Ecto neural progenitor cell (in vitro differentiated cells): ENCODE results near the gene INKA2.
A peak's percentile ranks its signal among the peaks of the same experiment; 100 is the strongest.
"Not testable (repeated sequence)": the region's sequence is repeated elsewhere in the genome, so short reads cannot be mapped to it uniquely, and the experiment has no call there.

Source experiments
- DNase-seq: peaks from one replicate; pipeline ENCODE4 v3.0.0-alpha.2; 2018; ENCODE audit warnings: low spot score

Gene INKA2

DNA sequence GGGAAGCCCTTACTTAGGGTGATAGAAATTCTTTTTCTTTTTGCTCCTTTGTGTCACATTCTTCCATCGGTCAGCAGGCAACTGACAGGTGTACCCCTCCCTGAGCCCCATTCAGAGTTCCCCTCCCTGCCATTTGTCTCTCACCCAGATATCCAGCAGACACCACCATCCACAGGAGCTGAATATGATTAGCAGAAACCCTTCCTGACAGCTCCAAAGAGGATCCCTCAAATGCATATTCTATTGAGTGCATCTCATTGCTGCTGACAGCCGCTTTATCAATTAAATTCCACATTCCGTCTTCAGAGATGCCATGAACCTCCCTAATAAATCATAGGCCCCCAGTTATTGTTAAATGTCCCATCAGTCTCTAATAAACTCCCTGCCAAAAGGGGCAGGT, 10.4 kb upstream of the INKA2 start:
- DNase-seq, result no peak

DNA sequence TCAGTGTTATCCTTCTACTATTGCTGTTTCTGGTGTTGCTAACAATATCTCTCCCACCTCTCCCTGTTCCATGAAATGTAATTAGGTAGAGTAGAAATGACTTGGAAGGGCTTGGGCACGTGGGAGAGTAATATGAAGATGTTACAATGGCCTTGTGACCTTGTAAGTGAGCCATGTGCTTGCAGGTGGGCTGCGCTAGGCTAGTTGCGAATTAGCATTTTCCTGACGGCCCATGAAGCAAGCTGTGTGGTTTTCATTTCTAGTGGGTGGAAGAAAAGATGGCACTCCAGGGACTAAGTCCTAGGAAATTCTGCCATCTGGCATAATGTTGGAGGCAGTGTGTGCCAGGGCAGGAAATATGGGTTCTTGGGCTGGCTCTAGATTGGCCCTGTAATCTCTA, 8.8 kb upstream of the INKA2 start:
- DNase-seq, result no peak

DNA sequence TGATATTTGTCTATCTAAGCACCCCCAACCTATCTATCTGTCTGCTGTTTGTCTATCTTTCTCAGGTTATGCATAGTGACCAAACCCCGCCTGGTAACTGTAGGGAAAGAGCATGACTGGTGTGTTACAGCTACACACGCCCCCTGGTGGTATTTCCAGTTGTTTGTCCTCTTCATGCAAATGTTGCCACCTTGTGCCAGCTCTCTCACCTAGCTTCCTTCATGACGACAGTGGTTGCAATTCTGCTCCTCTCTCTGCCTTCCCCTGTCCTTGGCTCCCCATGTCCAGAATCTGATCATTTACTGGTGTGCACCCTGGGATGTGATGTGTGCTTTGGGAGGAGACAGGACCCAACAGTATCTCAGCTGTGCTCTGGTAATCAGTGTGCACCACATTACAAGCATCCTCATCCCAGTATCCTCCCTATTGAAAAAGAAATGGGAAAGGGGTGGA, 8.1 kb upstream of the INKA2 start:
- no peak for DNase-seq

DNA sequence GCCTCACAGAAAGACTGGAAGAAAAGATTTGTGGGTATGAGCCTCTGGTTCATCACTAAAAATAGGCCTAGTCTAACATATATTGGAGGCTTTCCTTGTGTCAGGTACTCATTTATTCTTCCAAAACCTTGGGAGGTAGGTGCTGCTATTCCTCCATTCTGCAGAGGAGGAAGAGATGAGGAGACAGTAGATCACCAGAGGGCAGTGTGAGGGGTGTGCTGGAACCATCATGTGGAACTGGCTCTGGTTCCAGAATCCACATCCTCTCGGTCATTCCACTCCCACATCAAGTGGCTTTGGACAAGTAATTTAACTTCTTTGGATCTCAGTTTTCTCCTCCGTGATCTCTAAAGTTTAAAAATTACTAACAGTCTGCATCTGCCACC, 7.4 kb upstream of the INKA2 start:
- no peak for DNase-seq

- DNase-seq, result no peak
These were observed 6.7 kb upstream of the INKA2 start for GRCh38 chr1:111745675-111746613.

DNA sequence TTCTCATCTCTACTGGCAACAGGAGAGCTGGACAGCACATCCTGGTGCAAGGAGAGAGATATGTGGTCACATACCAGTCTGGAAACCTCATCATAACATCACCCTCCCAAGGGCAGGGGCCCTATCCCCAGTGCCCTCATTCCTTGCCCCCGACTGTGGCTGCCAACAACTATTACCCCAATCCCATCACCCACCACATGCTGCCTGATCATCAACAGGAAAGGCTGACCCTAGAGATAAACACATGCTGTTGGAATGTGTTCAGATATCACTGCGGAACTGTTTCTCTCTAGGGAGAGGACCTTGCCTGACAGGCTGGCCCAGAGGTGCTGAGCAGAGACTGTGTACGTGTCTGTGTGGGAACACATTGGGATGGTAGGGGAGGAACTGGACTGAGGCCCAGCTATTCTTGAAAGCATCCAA, 4.5 kb upstream of the INKA2 start:
- DNase-seq, result no peak

GRCh38 chr1:111742938-111743549, 3.8 kb upstream of the INKA2 start:
- peak; percentile 16 for DNase-seq

GRCh38 chr1:111742292-111742691, 3.1 kb upstream of the INKA2 start:
- not testable (repeated sequence) for DNase-seq

- peak; percentile 87 for DNase-seq
These were observed 950 bp upstream of the INKA2 start for GRCh38 chr1:111739925-111740765.

GRCh38 chr1:111738436-111739193, 580 bp downstream of the INKA2 start:
- DNase-seq, result peak; percentile 82

DNA sequence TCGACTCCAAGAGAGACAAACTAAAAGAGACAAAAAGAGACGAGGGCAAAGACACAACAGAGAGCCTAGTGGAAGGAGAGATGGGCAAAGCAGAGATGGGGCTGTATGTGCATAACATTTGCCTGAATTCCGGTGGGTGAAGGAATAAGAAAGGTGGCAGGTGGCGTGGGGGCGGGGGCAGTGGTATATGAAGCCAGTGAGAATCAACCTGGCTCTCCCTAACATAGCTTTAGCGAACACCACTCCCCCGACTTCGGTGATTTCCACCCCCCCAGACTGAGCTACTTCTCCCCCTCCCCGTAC, 1.1 kb downstream of the INKA2 start:
- DNase-seq, result no peak

- DNase-seq, result no peak
These were observed 1.7 kb downstream of the INKA2 start for GRCh38 chr1:111737216-111738132.

DNA sequence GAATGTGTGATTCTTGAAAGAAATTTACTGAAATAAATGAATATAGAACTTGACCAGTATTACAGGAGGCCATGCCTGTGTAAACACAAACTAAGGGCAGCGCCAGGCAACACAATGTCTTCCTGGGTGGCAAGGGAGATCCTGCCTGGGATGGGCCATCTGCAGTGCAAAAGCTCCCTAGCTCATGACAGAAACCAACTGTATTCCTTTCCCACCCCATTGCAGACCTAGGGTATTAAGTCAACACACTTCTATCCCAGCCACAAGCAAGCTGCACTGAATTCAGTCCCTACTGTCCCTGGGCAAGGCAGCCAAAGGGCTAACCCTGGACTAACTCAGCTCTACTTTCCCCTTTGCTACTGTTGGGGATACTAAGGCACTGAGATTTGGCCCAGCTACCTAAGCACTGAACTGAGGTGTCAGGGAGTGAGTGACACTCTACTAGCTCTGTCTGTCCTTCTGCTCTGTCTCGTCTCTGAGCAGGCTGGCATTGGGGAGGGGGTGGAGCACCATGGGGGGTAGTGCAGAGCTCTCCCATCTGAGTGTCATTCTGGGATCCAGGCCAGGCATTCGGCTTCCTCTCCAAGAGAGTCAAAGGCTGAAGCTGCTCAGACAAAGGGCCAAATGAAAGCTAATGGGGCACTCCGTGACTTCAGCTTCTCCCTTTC, 2.5 kb downstream of the INKA2 start:
- peak; percentile 44 for DNase-seq

GRCh38 chr1:111735858-111736544, 3.2 kb downstream of the INKA2 start:
- DNase-seq, result peak; percentile 65

GRCh38 chr1:111735321-111735720, 3.9 kb downstream of the INKA2 start:
- DNase-seq, result no peak

DNA sequence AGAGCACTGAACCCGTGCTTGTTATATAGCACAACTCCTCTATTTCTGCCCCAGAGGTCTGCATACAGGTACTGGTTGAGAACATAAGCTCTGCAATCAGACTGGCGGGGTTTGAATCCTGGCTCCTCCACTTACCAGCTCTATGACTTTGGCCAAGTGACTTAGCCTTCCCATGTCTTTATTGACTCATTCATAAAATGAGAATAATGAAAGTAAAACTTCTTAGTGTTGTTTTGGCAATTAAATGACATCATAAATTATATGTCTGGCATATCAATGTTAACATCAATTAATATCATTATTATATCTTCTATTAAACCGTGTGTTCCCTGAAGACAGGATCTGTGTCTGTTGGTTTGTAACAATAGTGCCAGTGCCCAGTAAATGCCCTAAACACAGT, 4.3 kb downstream of the INKA2 start:
- DNase-seq, result peak; percentile 10

DNA sequence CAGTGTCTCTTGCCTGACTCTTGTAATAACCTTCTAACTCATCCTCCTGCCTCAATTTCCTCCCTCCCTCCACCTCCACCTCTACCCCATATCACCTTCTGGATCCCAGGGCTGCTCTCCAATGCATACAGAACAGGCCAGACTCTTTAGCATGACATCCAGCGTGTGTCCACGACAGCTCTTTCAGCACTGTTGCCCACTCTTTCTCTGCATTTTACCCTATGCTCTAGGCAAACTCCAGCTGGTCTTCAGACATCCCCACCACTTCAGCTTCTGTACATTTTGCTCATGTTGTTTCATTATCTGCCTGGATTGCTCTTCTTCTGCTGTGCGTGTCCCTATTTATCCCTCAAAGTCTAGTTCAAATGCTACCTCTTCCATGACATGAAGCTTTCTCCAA, 4.8 kb downstream of the INKA2 start:
- DNase-seq, result peak; percentile 8

- DNase-seq, result peak; percentile 18
These were observed 5.2 kb downstream of the INKA2 start for GRCh38 chr1:111733992-111734341.

DNA sequence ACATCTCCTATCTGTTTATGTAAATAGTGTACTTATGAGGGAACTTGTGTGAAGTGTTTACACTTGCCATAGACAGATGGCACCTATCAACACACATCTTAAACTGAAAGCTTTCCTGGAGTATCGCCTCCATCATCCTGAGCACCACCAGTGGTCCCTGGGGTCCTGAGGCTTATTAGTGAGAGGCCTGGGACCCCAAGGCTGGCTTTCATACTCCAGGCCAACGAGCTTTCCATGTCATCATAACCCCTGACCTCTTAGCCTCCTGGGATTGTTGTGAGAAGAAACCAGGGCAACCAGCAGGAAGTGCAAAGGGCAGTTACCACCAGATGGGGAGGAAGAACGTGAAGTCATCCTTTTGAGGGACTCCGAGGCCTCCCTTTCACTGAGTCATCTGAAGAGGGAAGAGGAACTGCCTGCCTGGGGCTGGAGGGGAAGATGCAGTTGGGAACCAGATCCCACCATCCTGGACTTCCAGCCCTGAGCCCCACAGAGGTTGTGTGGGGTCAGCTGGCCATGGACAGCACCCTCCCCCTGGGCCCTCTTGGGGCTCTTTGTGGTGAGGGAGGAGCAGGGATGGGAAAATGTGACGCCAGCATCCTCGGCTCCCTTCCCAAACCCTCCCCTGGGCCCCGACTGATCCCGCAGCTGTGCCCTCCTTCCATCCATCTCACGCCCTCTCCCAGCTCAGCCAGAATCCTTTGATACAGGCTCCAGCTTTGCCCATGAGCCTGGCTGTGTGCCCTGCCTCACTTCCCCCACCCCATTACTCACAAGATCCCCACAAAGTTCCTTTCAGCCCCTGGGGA, 5.8 kb downstream of the INKA2 start:
- DNase-seq, result peak; percentile 46
